Right lung (tissue), 5 donors: ENCODE results near the gene SERTAD1. TPM values are rescaled to one million over a fixed set of nuclear protein-coding genes. Genes with fewer than 3 reads are reported as not detected.
A peak's percentile ranks its signal among the peaks of the same experiment; 100 is the strongest.

Experiments
- DNase-seq, 2 donors: peaks; one replicate each; pipeline ENCODE4 v3.0.0-alpha.2; 2013
- polyA plus RNA-seq, 5 donors: library from polyadenylated mRNA; unstranded; fragments of 120-200 nt; gene quantifications; one replicate each; pipeline versions ENCODE4 v1.2.1 to v1.2.3, GENCODE V29; 2013; ENCODE audit warnings: inconsistent platforms in 1 of 5, low replicate concordance in 1 of 5; ENCODE audit not compliant: insufficient read length in 5 of 5, insufficient read depth in 1 of 5

The SERTAD1 gene
- polyA plus RNA-seq, 5 donors: 4.2 to 9.0 (median 6.1) TPM

DNA sequence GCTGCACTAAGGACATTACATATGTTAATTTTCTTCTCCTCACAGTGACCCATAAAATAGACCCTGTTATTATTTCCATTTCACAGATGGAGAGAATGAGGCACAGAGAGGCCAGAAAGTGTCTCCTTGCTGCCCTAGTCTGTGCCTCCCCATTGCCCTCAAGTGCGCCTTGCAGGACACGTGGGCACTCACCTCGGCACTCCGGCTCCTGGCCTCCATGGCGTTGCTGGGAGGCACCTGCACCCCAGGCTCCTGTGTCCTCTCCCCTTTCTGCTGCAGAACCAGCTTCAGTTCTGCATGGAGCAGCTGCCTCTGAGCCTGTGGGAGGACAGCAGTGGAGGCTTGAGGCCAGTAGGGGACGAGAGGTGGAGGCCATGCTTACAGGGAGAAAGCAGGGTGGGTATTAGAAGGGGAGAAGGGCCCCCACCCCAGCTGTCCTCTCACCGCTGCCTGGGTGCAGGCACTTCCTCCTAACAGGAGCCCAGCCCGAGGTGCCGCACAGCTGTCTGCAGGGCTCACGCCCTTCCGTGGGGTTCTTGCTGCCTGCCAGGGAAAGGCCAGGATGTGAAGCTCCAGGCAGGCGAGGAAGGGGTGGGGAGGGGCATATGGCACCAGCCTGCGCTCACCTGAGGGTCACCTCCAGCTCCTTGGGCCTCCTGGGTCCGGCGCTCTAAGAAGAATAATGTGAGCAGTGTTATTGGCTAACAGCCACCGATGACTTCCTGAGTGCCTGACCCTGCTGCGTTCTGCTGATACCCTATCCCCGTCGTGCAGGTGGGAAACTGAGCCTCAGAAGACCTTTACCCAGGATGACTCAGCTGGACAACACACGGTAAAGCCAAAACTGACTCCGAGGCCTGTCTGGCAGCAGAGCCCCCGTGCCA, 17.8 kb downstream of the SERTAD1 start:
- DNase-seq: no peak

DNA sequence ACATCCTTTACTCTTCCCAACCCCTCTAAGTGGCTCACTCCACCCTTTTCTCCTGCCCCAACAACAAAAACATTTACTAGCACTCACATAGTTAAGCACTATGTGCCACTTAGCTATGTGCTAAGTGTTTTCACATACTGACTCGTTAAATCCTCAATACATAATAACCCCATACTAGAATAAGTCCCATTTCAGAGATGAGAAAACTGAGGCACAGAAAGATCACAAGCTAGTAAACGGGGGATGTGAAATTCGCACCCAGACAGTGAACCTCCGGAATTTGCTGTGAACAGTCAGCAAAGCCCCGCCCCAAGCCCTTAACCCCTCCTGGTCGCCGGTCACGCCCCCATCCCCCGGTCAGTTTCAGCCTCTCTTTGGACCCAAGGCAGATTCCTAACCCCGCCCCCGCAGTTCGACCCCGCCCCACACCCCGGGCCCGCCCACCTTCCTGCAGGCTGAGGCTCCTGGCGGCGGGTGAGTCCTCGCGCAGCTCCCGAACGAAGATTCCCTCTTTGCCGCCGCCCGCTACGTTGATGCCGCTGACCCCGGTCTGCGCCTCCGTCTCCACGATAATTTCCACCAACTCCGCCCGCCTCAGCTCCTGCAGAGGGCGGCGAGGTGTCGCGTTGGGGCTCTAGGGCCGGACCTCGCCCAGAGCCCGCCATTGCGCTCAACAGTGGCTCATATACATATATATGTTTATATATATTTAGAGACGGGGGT, 22.4 kb downstream of the SERTAD1 start:
- peak; percentile 80 to 81 for DNase-seq

DNA sequence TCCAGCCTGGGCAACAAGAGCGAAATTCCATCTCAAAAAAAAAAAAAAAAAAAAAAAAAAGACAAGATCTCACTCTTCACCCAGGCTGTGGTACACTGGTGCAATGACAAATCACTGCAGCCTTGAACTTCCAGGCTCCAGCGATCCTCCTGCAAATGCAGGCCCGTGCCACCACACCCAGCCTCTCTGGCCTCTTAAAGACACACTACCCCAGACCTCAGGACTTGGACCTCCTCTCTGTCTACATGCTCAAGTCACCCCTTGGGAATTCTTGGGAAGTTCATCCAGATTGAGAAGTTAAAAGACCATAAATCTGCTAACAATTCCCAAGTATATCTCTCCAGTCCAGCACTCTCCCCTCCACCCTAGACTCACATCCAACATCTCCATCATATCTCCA, 25.2 kb downstream of the SERTAD1 start:
- DNase-seq: no peak

DNA sequence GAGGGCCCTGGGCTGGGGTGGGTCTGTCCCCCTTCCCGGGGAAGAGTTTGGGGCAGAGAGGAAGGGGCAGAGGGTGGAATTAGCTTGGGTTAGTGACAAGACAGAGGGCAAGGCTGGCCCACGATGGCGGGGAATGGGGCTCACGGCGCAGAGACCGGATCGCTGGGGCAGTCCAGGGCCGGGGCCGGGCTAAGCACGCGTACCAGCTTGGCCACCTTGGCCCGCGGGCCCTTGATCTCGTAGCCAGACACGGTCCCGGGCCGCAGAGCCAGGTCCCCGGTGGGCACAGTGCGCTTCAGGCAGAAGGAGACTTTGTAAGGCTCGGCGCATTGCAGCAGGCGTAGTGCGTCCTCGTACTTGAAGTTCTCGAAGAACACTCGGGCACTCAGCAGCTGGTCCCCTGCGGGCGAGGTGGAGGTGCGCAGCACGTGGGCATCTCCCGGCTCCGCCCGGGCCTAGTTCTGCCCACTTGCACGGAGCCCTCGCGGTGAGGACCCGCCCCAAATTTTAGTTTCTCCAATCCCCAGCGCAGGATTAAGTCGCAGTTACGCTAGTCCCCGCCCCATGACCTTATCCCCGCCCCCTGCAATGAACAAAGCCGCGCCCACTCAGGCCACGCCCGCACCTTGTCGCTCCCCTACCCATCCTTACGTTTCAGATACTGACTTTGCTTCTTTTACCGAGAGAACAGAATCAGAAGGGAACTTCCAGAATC, 27.2 kb downstream of the SERTAD1 start:
- DNase-seq: peak; percentile 32 to 45

DNA sequence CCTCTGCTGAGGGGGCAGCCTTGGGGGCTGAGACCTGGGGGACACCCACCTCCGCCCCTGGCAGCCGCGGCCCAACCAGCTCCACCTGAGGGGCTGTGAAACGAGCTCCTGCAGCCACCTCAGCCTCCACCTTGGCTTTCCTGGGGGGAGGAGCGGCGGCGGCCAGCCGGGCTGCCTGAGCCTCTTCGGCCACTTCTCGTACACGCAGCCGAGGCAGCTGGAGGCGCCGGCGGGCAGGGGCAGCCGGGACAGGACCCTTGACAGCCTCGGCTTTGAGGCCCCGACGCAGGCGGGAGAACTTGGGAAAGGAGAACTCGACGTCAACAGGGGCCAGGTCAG, 28.3 kb downstream of the SERTAD1 start:
- no peak for DNase-seq

DNA sequence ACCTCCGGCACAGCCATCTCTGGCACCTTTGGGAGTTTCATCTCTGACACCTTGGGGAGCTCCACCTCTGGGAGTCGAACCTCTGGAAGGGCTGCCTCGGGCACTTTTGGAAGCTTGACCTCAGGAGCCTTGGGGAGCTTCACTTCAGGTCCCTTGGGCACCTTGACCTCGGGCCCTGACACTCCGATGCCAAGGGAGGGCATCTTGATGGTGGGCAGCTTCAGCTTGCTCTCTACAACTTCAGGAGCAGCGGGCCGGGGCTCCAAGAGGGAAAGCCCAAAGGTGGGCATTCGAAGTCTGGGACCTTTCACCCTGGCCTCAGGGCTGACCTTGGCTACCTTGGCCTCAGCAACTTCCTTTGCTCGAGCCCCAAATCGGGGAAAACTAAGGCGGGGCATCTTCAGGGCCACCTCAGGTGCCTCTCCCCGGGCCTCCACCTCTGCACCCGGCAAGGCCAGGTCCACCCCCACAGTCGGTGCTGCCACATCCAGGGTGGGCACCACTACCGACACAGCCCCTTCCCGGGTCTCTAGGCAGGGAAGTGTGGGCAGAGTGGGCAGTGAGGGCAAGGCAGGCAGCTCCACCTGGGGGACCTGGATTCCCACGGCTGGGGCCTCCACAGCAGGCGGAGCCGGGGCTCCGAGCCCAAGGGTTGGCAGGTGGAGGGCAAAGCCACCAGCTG, 28.8 kb downstream of the SERTAD1 start:
- no peak for DNase-seq

DNA sequence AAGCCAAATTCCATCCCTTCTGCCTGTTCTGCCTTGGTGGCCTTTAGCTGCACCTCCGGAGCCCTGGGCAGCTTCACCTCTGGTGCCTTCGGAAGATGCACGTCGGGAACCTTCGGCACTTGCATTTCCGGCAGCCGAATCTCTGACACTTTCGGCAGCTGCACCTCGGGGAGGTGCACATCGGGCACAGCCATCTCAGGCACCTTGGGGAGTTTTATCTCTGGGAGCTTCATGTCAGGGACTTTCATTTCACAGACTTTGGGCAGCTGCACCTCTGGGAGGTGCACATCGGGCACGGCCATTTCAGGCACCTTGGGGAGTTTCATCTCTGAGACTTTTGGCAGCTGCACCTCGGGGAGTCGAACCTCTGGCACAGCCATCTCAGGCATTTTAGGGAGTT, 29.8 kb downstream of the SERTAD1 start:
- no peak for DNase-seq

DNA sequence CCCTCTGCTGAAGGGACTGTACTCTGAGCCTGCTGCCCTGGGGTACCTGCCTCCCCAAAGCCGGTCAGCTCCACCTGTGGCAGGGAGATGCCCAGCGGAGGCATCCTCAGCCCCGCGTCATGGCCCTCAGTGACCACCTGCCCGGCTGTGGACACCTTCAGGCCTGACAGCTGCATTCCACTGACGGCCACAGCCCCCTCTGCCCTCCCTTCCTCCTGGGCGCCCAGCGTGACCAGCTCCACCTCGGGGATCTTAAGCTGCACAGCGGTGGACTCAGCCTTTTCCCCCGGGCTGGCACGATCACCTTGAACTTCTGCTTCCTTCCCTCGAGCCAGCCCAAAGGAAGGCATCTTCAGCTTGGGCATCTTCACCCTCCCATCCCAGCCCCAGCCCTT, 31.0 kb downstream of the SERTAD1 start:
- no peak for DNase-seq

DNA sequence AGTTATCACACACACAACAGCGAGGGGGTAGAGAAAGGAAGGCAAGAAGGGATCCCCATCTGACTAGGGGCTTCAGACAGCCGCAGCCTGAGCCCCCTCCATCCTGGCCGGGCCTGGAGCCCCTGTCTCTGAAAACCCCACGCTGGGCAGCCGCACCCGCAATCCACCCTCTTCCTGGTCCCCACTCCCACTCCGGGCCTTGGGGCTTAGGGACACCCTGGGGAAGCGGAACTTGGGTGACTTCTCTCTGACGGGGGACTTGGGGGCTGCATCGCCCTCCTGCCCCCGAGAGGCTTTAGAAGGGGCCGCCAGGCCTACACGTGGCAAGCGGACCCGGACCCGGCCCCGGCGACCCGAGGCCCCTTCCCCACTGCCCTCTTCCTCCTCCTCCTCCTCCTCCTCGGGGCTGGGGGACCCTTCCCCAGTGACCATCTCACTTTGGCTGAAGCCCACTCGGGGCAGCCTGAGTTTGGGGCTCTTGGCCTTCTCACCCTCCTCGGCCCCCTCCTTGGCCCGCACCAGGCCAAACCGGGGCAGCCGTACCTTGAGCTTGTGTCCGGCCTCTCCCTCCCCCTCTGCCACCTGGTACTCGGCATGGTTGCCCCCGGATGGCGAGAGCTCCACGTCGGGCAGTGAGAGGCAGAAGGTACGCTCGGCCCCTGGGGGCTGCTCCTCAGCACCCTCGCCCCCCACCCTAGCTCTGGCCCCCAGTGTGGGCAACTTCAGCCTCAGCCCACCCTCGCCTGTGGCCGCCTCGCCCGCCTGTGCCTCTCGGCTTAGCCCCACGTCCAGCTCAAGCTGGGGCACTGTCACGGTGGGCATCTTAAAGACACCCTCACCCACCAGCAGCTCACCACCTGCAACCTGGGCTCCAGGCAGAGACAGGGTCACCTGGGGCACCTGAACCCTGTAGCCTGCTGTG, 31.6 kb downstream of the SERTAD1 start:
- no peak for DNase-seq

DNA sequence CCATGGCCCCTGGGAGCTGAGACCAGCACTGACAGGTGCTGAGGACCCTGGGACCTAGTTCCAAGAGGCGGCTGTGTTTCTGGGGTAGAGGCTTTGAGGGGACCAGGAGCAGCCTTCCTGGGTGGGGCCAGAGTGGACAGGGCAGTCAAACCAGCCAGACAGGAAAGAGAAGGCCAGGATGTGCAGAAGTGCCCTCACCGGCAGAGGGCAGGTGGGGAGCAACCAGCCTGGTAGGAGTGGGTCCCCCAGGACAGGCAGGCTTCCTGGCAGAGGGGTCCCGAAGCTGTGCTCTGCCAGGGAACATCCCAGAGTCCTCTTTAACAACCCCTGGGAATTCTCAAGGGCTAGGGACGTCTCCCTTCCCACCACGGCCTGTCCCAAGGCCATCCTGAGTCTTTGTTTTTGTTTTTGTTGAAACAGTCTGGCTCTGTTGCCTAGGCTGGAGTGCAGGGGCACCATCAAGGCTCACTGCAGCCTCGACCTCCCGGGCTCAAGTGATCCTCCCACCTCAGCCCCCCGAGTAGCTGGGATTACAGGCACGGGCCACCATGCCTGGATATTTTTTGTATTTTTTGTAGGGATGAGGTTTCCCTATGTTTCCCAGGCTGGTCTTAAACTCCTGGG, 32.8 kb downstream of the SERTAD1 start:
- peak; percentile 44 to 48 for DNase-seq

DNA sequence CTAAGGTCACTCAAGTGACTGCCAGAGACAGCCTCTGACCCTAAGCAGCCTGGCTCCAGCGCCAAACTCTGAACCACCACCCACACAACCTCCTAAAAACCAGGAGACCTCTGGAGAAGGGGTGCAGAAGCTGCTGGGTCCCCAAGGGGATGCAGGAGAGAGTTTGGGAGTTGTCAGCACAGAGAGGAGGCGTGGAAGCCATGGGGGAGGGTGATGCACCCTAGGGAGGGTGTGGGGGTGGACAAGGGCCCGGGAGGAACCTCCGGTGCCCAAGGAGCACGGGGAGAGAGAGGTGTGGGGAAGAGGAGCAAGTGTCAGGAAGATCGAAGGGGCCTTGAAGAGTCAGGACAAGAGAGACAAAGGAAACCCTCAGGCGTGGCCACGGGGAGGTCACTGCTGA, 33.7 kb downstream of the SERTAD1 start:
- DNase-seq: no peak

DNA sequence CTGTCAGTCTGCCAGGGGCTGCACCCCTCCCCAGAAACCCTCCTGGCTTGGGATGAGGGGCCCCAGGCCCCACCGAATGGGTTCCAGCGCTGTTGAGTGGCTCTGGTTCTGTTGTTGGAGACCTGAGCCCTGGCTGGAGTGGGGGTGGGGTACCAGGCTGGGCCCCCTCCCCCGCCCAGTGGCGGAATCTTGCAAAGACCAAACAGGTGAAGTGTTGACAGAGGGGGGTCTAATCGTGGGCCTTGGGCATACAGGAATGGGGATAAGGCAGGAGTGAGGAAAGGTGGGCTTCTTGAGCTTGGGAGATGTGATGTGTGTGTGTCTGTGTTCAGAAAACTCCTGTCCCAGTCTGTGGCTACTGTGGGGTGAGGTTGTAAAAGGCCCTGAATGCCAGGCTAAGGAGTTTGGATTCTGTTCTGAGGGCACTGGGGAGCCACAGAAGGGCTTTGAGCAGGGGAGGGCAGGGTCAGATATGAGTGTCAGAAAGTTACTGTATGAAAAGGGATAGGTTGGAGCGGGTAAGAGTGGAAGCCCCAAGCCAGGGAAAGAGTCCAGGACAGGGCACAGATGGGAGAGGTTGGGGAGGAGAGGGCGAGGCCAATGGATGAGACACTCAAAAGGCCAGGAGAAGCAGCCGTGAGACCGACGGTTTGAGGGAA, 35.6 kb downstream of the SERTAD1 start, which contains the start of gene HIPK4:
Gene HIPK4, minus strand, starts transcription at position 98 of the 659 bp plus-strand sequence. CDS start 279 bp downstream, outside the sequence.
- DNase-seq: no peak

DNA sequence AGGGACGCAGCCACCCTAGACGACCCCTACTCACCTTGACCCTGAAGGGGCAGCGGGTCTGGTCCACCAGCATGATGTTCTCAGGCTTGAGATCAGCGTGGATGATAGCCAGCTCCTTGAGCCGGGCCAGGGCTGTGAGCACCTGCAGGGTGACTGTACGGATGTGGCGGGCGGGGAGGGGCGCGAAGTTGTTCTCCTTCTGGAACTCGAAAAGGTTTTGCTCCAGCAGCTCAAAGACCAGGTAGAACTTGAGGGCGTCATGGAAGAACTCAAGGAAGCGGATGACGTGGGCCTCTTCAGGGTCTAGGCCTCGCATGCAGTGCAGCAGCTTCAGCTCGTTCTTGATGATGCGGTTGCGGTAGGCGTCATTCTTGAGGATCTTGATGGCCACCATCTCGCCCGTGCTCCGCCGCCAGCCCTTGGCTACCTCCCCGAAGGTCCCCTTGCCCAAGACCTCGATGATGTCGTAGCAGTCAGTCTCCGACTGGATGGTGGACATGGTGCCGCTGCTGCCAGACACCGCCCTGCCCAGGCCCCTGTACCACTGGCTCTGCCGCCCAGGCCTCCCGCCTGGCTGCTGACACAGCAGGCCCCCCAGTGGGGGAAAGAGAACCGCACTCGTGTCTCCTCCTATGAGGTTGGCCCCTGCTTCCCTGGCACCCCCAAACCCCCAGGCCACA, 36.2 kb downstream of the SERTAD1 start:
- no peak for DNase-seq

DNA sequence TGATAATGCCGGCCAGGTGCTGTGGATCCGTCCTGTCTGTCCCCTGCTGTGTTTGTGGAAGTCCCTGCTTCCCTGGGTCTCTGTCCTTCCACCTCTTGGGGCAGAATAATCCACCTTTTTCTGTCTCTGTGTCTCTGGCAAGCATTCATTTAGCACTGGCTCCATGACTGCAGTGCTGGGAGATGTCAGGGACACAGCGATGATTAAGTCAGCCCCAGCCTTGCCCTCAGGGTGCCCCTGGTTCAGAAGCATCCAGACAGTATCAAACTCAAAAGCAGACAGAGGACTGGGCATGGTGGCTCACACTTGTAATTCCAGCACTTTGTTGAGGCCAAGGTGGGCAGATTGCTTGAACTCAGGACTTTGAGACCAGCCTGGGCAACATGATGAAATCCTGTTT, 37.3 kb downstream of the SERTAD1 start:
- no peak for DNase-seq

DNA sequence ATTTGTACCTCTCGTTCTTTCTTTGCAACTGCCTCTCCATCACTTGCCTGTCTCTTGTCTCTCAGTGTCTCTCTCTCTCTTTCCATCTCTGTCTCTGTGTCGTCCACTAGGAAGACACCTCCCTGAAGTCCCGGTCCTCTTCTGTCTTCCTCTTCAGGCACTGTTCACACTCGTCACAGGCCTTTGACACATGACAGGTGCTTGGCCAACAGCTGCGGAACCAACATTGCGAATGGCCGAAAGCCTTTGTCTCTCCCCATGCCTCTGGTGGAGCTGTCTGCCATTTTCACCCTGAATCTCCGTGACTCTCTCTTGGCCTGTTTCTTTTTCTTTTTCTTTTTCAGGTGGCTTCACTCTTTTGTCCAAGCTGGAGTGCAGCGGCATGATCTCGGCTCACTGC, 38.6 kb downstream of the SERTAD1 start:
- no peak for DNase-seq

DNA sequence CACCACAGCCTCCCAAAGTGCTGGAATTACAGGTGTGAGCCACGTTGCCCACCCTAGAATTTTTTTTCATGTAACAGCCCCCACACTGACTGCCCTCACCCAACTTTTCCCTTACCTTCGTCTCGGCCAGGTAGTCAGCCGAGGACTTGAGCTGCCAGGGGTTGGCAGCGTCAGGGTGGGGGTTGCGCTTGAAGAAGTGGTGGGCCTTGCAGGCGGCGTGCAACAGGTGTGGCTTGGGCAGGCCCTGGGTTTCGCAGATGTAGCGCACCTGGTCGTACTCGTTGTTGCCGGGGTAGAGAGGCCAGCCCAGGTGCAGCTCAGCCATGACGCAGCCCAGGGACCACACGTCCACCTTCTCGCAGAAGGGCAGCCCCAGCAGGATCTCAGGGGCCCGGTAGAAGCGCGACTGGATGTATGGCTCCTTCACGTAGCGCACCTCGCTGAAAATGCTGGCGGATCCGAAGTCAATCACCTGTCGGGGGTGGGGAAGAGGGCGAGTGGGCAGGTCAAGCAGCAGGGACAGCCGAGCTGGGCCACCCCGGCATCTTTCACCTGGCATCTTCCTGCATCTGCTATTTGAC, 42.0 kb downstream of the SERTAD1 start:
- DNase-seq: no peak

DNA sequence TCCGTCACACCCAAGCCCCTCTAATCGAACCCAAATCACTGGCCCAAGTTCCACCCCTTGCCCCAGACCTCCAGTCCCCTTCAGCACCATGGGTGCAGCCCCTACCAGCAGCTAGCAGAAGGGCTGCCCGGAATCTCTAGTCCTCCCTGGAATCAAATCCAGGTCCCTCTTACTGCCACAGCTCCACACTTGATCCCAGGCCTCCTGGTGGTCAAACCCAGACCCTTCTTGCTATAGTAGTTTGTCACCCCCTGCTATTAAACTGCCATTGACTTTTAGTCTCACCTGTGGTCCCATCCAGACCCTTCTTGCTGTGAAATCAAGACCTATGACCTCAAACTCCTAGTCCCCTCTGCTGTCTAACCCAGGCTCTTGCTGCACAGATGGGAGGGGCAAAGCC, 44.5 kb downstream of the SERTAD1 start:
- no peak for DNase-seq

DNA sequence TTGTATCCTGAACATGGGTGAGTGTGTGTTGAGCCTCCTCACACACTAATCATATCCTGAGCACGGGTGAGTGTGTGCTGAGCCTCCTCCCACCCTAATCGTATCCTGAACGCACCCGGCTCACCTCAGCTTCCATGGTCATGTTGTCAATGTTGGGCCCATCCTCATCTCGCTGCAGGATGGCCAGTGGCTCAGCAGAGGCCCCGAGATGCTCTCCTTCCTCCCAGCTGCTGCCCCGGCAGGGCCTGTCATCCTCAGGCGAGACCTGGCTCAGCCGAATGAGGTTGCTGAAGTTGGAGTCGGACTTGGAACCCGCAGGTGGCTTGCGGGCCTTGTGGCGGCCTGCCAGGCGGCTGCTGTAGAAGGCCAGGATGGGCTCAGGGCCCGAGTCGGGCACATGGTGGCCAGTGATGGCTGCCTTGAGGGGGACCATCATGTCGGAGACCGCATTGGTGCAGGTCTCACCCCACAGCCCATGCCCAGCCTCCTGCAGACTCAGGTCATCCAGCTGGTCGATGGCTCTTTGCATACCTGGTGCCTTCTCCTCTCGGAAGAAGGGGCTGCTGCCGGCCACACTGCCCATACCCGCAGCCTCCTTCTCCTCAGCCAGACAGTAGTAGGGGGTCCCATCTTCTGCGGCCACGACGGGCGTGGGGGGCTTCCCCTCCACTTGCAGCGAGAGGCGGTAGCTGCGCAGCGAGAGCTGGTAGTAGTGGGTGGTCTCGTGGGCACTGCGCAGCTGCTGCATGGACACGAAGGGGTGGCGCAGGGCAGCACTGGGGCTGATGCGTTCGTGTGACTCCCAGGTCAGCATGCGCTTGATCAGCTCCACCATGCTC, 45.4 kb downstream of the SERTAD1 start:
- DNase-seq: no peak
